C4-2B (cell line): Measurements from ENCODE around the gene OCA2.

Experiments
- ZFX ChIP-seq: fragments of 450-650 bp; IDR thresholded peaks from 2 replicates; pipeline ENCODE4 v1.6.1; 2017
- TF ChIP-seq, protein P1 (sequence below): fragments of 450-650 bp; conservative IDR thresholded peaks from 2 replicates; pipeline ENCODE4 v1.5.1; 2017; ENCODE audit warnings: mild to moderate bottlenecking

DNA sequence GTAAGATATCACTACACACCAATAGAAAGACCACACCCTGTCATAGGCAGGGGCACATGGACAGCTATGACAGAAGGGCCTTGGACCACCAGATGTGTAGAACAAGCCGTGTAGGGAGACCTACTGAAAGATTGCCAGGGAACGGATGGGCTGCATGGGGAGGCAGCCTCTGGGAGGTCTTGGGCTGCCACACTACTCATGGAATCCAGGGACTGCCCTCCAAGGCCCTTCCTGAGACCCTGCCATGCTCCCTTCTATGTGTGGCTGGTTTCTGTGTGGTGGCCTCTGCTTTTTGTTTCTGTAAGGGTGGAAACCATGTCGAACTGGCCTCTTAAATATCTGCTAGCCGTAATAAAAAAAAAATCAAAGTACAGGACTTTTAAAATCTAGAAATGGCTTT, 86.9 kb downstream of the OCA2 start:
- TF ChIP-seq, protein P1, sequence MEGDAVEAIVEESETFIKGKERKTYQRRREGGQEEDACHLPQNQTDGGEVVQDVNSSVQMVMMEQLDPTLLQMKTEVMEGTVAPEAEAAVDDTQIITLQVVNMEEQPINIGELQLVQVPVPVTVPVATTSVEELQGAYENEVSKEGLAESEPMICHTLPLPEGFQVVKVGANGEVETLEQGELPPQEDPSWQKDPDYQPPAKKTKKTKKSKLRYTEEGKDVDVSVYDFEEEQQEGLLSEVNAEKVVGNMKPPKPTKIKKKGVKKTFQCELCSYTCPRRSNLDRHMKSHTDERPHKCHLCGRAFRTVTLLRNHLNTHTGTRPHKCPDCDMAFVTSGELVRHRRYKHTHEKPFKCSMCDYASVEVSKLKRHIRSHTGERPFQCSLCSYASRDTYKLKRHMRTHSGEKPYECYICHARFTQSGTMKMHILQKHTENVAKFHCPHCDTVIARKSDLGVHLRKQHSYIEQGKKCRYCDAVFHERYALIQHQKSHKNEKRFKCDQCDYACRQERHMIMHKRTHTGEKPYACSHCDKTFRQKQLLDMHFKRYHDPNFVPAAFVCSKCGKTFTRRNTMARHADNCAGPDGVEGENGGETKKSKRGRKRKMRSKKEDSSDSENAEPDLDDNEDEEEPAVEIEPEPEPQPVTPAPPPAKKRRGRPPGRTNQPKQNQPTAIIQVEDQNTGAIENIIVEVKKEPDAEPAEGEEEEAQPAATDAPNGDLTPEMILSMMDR: no peak
- TF ChIP-seq ZFX: no peak
